BLaER1 (cell line): ENCODE measurements around the gene DUSP2.

Source experiments
- H3K27ac ChIP-seq: shearing (Covaris generic); formaldehyde crosslinking; 2 replicates; pipeline ENCODE4 v1.8.1; 2022
- H3K27me3 ChIP-seq: shearing (Covaris generic); formaldehyde crosslinking; 2 replicates; pipeline ENCODE4 v1.8.1; 2022
- H3K36me3 ChIP-seq: shearing (Covaris generic); formaldehyde crosslinking; 2 replicates; pipeline ENCODE4 v1.8.1; 2022
- H3K4me1 ChIP-seq: shearing (Covaris generic); formaldehyde crosslinking; 2 replicates; pipeline ENCODE4 v1.8.1; 2022
- H3K4me2 ChIP-seq: shearing (Covaris generic); formaldehyde crosslinking; 2 replicates; pipeline ENCODE4 v1.8.1; 2022
- H3K4me3 ChIP-seq: shearing (Covaris generic); formaldehyde crosslinking; 2 replicates; pipeline ENCODE4 v1.8.1; 2022
- H3K9ac ChIP-seq: shearing (Covaris generic); formaldehyde crosslinking; 2 replicates; pipeline ENCODE4 v1.8.1; 2022
- H3K9me3 ChIP-seq: shearing (Covaris generic); formaldehyde crosslinking; 2 replicates; pipeline ENCODE4 v1.8.1; 2022
- H4K20me1 ChIP-seq: shearing (Covaris generic); formaldehyde crosslinking; 2 replicates; pipeline ENCODE4 v1.8.1; 2022
- Cebpa-rat ChIP-seq: shearing (Covaris generic); IDR thresholded peaks from 2 replicates; pipeline ENCODE4 v1.8.1; 2022

DUSP2 gene

GRCh38 chr2:96095116-96095636, 50.1 kb downstream of the DUSP2 start:
- Histone ChIP-seq H3K9ac (no peak overlapping the region), H3K9me3 (no peaks in the 10 kb centered on the region), H4K20me1 (no peaks in the 10 kb centered on the region), H3K4me2 (no peak overlapping the region), H3K27ac (no peak overlapping the region), H3K4me1 (peaks cover 27% of the 10 kb centered on the region), H3K27me3 (no peaks in the 10 kb centered on the region), H3K36me3 (no peaks in the 10 kb centered on the region), H3K4me3 (no peak overlapping the region)
- no peak for TF ChIP-seq Cebpa-rat

GRCh38 chr2:96093528-96093927, 51.7 kb downstream of the DUSP2 start:
- Histone ChIP-seq H3K27me3 (no peaks in the 10 kb centered on the region), H3K9me3 (no peaks in the 10 kb centered on the region), H3K27ac (no peak overlapping the region), H4K20me1 (no peaks in the 10 kb centered on the region), H3K4me1 (peaks cover 16% of the 10 kb centered on the region), H3K36me3 (no peaks in the 10 kb centered on the region), H3K4me3 (no peak overlapping the region), H3K4me2 (no peak overlapping the region), H3K9ac (no peak overlapping the region)
- no peak for TF ChIP-seq Cebpa-rat
